Stimulated activated CD4-positive, alpha-beta T cell treated with anti-CD3 and anti-CD28 coated beads, Interleukin-15, amount 100 ng/mL, for 1 hour (primary cell): ENCODE results near the gene PHLDB2.

Experiments used
- DNase-seq, 2 donors: peaks; one replicate each; pipeline ENCODE4 v3.0.0-alpha.2; 2020; ENCODE audit warnings: low read depth in 1 of 2, low spot score in 1 of 2

Gene PHLDB2

GRCh38 chr3:111989061-111989678 is 130.1 kb downstream of the PHLDB2 start:
- DNase-seq, result no peak

GRCh38 chr3:111993038-111993437 is 134.0 kb downstream of the PHLDB2 start:
- no peak for DNase-seq

GRCh38 chr3:111998636-111999483 is 139.8 kb downstream of the PHLDB2 start, which contains the start of gene TAGLN3:
Gene TAGLN3, plus strand, starts transcription at chr3:111998922. Its CDS starts 501 bp downstream, at chr3:111999423.
- DNase-seq, result no peak

- DNase-seq, result no peak
Measured at GRCh38 chr3:111999484-112000324, 140.6 kb downstream of the PHLDB2 start.

GRCh38 chr3:112000367-112000771 is 141.3 kb downstream of the PHLDB2 start:
- DNase-seq, result no peak

- no peak for DNase-seq
Measured at GRCh38 chr3:112000966-112001365, 141.9 kb downstream of the PHLDB2 start.

GRCh38 chr3:112001526-112001925 is 142.5 kb downstream of the PHLDB2 start:
- no peak for DNase-seq

GRCh38 chr3:112002096-112002971 is 143.3 kb downstream of the PHLDB2 start:
- peak in 1 of 2 donors; percentile 40 for DNase-seq

- DNase-seq, result no peak
Measured at GRCh38 chr3:112003321-112004080, 144.4 kb downstream of the PHLDB2 start.

GRCh38 chr3:112004187-112004586 is 145.1 kb downstream of the PHLDB2 start:
- DNase-seq, result no peak

GRCh38 chr3:112004669-112005068 is 145.6 kb downstream of the PHLDB2 start:
- DNase-seq, result no peak

- no peak for DNase-seq
Measured at GRCh38 chr3:112005091-112005672, 146.1 kb downstream of the PHLDB2 start.

GRCh38 chr3:112007633-112008032 is 148.6 kb downstream of the PHLDB2 start:
- DNase-seq, result no peak

- no peak for DNase-seq
Measured at GRCh38 chr3:112009670-112010069, 150.6 kb downstream of the PHLDB2 start.

- no peak for DNase-seq
Measured at GRCh38 chr3:112010636-112011035, 151.6 kb downstream of the PHLDB2 start.

GRCh38 chr3:112011376-112011940 is 152.4 kb downstream of the PHLDB2 start:
- no peak for DNase-seq

- no peak for DNase-seq
Measured at GRCh38 chr3:112012205-112012992, 153.3 kb downstream of the PHLDB2 start.

GRCh38 chr3:112013058-112013783 is 154.2 kb downstream of the PHLDB2 start:
- DNase-seq, result peak in 1 of 2 donors; percentile 31
